HEK293 (cell line): ENCODE results near the gene UBA3.
A peak's percentile ranks its signal among the peaks of the same experiment; 100 is the strongest.

Experiments used
- BCL11B ChIP-seq: fragments of 450-650 bp; formaldehyde crosslinking; IDR thresholded peaks from 2 replicates; pipeline ENCODE4 v1.5.1; 2016; ENCODE audit warnings: low read depth, missing biosample characterization, missing genetic modification characterization
- FEZF1 ChIP-seq: fragments of 450-650 bp; formaldehyde crosslinking; IDR thresholded peaks from 2 replicates; pipeline ENCODE4 v1.5.1; 2016; ENCODE audit warnings: missing biosample characterization, missing genetic modification characterization
- HIC1 ChIP-seq: fragments of 450-650 bp; formaldehyde crosslinking; IDR thresholded peaks from 2 replicates; pipeline ENCODE4 v1.5.1; 2016; ENCODE audit warnings: missing biosample characterization, missing genetic modification characterization
- KLF16 ChIP-seq: fragments of 450-650 bp; formaldehyde crosslinking; IDR thresholded peaks from 2 replicates; pipeline ENCODE4 v1.5.1; 2017; ENCODE audit warnings: missing biosample characterization, missing genetic modification characterization
- KLF7 ChIP-seq: fragments of 450-650 bp; formaldehyde crosslinking; IDR thresholded peaks from 2 replicates; pipeline ENCODE4 v1.5.1; 2016; ENCODE audit warnings: missing biosample characterization, missing genetic modification characterization, borderline replicate concordance
- KLF8 ChIP-seq: fragments of 450-650 bp; formaldehyde crosslinking; IDR thresholded peaks from 2 replicates; pipeline ENCODE4 v1.5.1; 2016; ENCODE audit warnings: missing biosample characterization, missing genetic modification characterization
- KLF9 ChIP-seq: fragments of 450-650 bp; formaldehyde crosslinking; IDR thresholded peaks from 2 replicates; pipeline ENCODE4 v1.5.1; 2016; ENCODE audit warnings: missing biosample characterization, missing genetic modification characterization, low read depth
- SETDB1 ChIP-seq: IDR thresholded peaks from one replicate; pipeline ENCODE4 v1.6.1; 2017; ENCODE audit warnings: mild to moderate bottlenecking, low read length, moderate library complexity, mixed read lengths; ENCODE audit not compliant: insufficient read length
- ZNF138 ChIP-seq: fragments of 450-650 bp; formaldehyde crosslinking; IDR thresholded peaks from 2 replicates; pipeline ENCODE4 v1.5.1; 2016; ENCODE audit warnings: missing biosample characterization, missing genetic modification characterization, borderline replicate concordance
- ZNF148 ChIP-seq: fragments of 450-650 bp; formaldehyde crosslinking; IDR thresholded peaks from 2 replicates; pipeline ENCODE4 v1.5.0; 2017; ENCODE audit warnings: missing biosample characterization, missing genetic modification characterization, borderline replicate concordance
- ZNF24 ChIP-seq: fragments of 450-650 bp; formaldehyde crosslinking; IDR thresholded peaks from 2 replicates; pipeline ENCODE4 v1.5.1; 2016; ENCODE audit warnings: missing biosample characterization, missing genetic modification characterization
- ZNF324 ChIP-seq: fragments of 450-650 bp; formaldehyde crosslinking; IDR thresholded peaks from 2 replicates; pipeline ENCODE4 v1.5.1; 2016; ENCODE audit warnings: missing biosample characterization, missing genetic modification characterization
- ZNF350 ChIP-seq: fragments of 450-650 bp; formaldehyde crosslinking; IDR thresholded peaks from 2 replicates; pipeline ENCODE4 v1.5.0; 2017; ENCODE audit warnings: missing biosample characterization, mild to moderate bottlenecking, missing genetic modification characterization
- ZNF404 ChIP-seq: fragments of 450-650 bp; formaldehyde crosslinking; IDR thresholded peaks from 2 replicates; pipeline ENCODE4 v1.5.1; 2017; ENCODE audit warnings: missing biosample characterization, missing genetic modification characterization
- ZNF433 ChIP-seq: fragments of 450-650 bp; formaldehyde crosslinking; IDR thresholded peaks from 2 replicates; pipeline ENCODE4 v1.5.1; 2016; ENCODE audit warnings: missing biosample characterization, missing genetic modification characterization, low read depth
- ZNF473 ChIP-seq: fragments of 450-650 bp; formaldehyde crosslinking; IDR thresholded peaks from 2 replicates; pipeline ENCODE4 v1.5.1; 2017; ENCODE audit warnings: missing biosample characterization, missing genetic modification characterization
- ZNF513 ChIP-seq: fragments of 450-650 bp; IDR thresholded peaks from 2 replicates; pipeline ENCODE4 v1.5.1; 2018; ENCODE audit warnings: missing biosample characterization, missing genetic modification characterization
- ZNF514 ChIP-seq: fragments of 450-650 bp; formaldehyde crosslinking; IDR thresholded peaks from 2 replicates; pipeline ENCODE4 v1.5.1; 2016; ENCODE audit warnings: missing biosample characterization, missing genetic modification characterization
- ZNF555 ChIP-seq: fragments of 450-650 bp; formaldehyde crosslinking; conservative IDR thresholded peaks from 2 replicates; pipeline ENCODE4 v1.5.1; 2017; ENCODE audit warnings: missing biosample characterization, mild to moderate bottlenecking, missing genetic modification characterization, inconsistent platforms
- ZNF580 ChIP-seq: fragments of 450-650 bp; formaldehyde crosslinking; IDR thresholded peaks from 2 replicates; pipeline ENCODE4 v1.5.1; 2016; ENCODE audit warnings: missing biosample characterization, missing genetic modification characterization
- ZNF621 ChIP-seq: fragments of 450-650 bp; formaldehyde crosslinking; IDR thresholded peaks from 2 replicates; pipeline ENCODE4 v1.5.1; 2017; ENCODE audit warnings: missing biosample characterization, missing genetic modification characterization
- ZNF626 ChIP-seq: fragments of 450-650 bp; sonication (Bioruptor Pico); formaldehyde crosslinking; IDR thresholded peaks from 2 replicates; pipeline ENCODE4 v1.5.1; 2018; ENCODE audit warnings: missing biosample characterization, missing genetic modification characterization, inconsistent platforms
- ZNF629 ChIP-seq: fragments of 450-650 bp; formaldehyde crosslinking; IDR thresholded peaks from 2 replicates; pipeline ENCODE4 v1.5.1; 2017; ENCODE audit warnings: missing biosample characterization, missing genetic modification characterization
- ZNF677 ChIP-seq: fragments of 450-650 bp; IDR thresholded peaks from 2 replicates; pipeline ENCODE4 v1.5.0; 2018; ENCODE audit warnings: missing biosample characterization, mild to moderate bottlenecking, missing genetic modification characterization, moderate library complexity
- ZNF76 ChIP-seq: fragments of 450-650 bp; formaldehyde crosslinking; IDR thresholded peaks from 2 replicates; pipeline ENCODE4; 2016; ENCODE audit warnings: low read depth, missing biosample characterization, missing genetic modification characterization, borderline replicate concordance
- ZNF776 ChIP-seq: fragments of 450-650 bp; formaldehyde crosslinking; IDR thresholded peaks from 2 replicates; pipeline ENCODE4 v1.5.0; 2017; ENCODE audit warnings: missing biosample characterization, missing genetic modification characterization, borderline replicate concordance
- ZSCAN4 ChIP-seq: fragments of 450-650 bp; formaldehyde crosslinking; IDR thresholded peaks from 2 replicates; pipeline ENCODE4 v1.5.1; 2017; ENCODE audit warnings: missing biosample characterization, missing genetic modification characterization
- ZXDB ChIP-seq: fragments of 450-650 bp; formaldehyde crosslinking; IDR thresholded peaks from 2 replicates; pipeline ENCODE4 v1.5.1; 2016; ENCODE audit warnings: missing biosample characterization, missing genetic modification characterization
- TF ChIP-seq, protein P1 (sequence below): fragments of 450-650 bp; formaldehyde crosslinking; IDR thresholded peaks from 2 replicates; pipeline ENCODE4 v1.5.1; 2017; ENCODE audit warnings: missing biosample characterization, missing genetic modification characterization
- TF ChIP-seq, protein P2 (sequence below): IDR thresholded peaks from 2 replicates; pipeline ENCODE4 v1.6.1; 2011; ENCODE audit warnings: mild to moderate bottlenecking, low read depth, low read length, borderline replicate concordance

The UBA3 gene

DNA sequence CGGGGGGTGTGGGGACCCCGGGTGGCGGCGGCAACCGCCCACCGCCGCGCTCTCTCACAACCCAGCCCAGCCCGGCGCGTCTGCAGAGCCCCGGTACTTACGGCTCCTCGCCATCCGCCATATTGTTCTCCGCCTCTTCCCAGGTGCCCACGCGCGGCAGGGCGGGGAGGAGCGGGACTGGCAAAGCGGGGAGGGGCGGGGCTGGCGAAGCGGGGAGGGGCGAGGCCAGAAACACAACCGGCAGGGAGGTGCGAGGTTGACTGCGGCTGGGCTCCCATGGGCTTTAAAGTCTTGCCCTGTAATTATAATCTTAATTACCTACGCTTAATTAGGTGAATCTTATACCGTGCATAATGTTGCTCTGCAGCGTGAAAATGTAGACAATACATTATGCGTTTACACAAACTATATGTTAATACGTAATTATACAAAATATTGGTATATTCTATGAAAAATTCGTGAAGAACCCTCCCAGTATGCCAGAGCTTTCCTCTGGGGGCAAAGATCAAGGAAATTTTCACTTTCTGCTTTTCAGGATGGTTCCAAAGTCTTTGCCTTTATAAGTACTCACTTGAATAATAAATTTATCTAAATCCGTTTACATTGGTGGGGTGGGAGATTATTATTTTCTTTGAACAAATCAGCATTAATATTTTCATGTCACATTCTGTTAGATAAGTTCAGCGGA is at the start of gene UBA3 (continued):
- TF ChIP-seq ZNF626: no peak
- TF ChIP-seq KLF9 (tag by site-specific recombination): peak; percentile 31; the same call in 1 of the 2 replicates
- no peak for TF ChIP-seq ZNF138 (tag by site-specific recombination)
- TF ChIP-seq ZXDB (tag by site-specific recombination): no peak
- peak; percentile 61; the same call in 1 of the 2 replicates for TF ChIP-seq ZNF76 (tag by site-specific recombination)
- no peak for TF ChIP-seq ZNF677 (tag by site-specific recombination)
- no peak for TF ChIP-seq ZNF350 (tag by site-specific recombination)
- TF ChIP-seq ZNF24 (tag by site-specific recombination): no peak
- no peak for TF ChIP-seq ZNF433
- TF ChIP-seq ZNF404: no peak
- TF ChIP-seq SETDB1: no peak
- no peak for TF ChIP-seq ZNF621 (tag by site-specific recombination)
- no peak for TF ChIP-seq ZNF514 (tag by site-specific recombination)
- no peak for TF ChIP-seq ZNF629 (tag by site-specific recombination)
- TF ChIP-seq KLF7 (tag by site-specific recombination): no peak
- peak; percentile 87 for TF ChIP-seq HIC1 (tag by site-specific recombination)
- no peak for TF ChIP-seq ZSCAN4 (tag by site-specific recombination)
- TF ChIP-seq ZNF555 (tag by site-specific recombination): no peak
- no peak for TF ChIP-seq ZNF148 (tag by site-specific recombination)
- no peak for TF ChIP-seq FEZF1 (tag by site-specific recombination)
- TF ChIP-seq ZNF473 (tag by site-specific recombination): no peak
- TF ChIP-seq, protein P1, sequence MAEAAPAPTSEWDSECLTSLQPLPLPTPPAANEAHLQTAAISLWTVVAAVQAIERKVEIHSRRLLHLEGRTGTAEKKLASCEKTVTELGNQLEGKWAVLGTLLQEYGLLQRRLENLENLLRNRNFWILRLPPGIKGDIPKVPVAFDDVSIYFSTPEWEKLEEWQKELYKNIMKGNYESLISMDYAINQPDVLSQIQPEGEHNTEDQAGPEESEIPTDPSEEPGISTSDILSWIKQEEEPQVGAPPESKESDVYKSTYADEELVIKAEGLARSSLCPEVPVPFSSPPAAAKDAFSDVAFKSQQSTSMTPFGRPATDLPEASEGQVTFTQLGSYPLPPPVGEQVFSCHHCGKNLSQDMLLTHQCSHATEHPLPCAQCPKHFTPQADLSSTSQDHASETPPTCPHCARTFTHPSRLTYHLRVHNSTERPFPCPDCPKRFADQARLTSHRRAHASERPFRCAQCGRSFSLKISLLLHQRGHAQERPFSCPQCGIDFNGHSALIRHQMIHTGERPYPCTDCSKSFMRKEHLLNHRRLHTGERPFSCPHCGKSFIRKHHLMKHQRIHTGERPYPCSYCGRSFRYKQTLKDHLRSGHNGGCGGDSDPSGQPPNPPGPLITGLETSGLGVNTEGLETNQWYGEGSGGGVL (tag by site-specific recombination): no peak
- TF ChIP-seq ZNF580 (tag by site-specific recombination): no peak
- TF ChIP-seq ZNF776 (tag by site-specific recombination): no peak
- no peak for TF ChIP-seq ZNF513 (tag by site-specific recombination)
- TF ChIP-seq ZNF324 (tag by site-specific recombination): no peak
- TF ChIP-seq, protein P2, sequence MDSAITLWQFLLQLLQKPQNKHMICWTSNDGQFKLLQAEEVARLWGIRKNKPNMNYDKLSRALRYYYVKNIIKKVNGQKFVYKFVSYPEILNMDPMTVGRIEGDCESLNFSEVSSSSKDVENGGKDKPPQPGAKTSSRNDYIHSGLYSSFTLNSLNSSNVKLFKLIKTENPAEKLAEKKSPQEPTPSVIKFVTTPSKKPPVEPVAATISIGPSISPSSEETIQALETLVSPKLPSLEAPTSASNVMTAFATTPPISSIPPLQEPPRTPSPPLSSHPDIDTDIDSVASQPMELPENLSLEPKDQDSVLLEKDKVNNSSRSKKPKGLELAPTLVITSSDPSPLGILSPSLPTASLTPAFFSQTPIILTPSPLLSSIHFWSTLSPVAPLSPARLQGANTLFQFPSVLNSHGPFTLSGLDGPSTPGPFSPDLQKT: no peak
- TF ChIP-seq BCL11B (tag by site-specific recombination): no peak
- TF ChIP-seq KLF8: no peak
- TF ChIP-seq KLF16 (tag by site-specific recombination): no peak
